GM08714 (cell line): ENCODE data around the gene PGAM2.
"Not testable (repeated sequence)": the region's sequence is repeated elsewhere in the genome, so short reads cannot be mapped to it uniquely, and the experiment has no call there.

ENCODE experiments used
- H3K4me3 ChIP-seq: fragments of 200-500 bp; sonication (Bioruptor generic); 2 replicates; pipeline ENCODE4 v1.5.1; 2014; ENCODE audit warnings: mild to moderate bottlenecking, low read length, inconsistent platforms

Gene PGAM2

GRCh38 chr7:44022796-44023467 lies 42.4 kb downstream of the PGAM2 start:
- H3K4me3 ChIP-seq = not testable (repeated sequence)

GRCh38 chr7:44022069-44022468 lies 43.3 kb downstream of the PGAM2 start:
- not testable (repeated sequence) for H3K4me3 ChIP-seq

DNA sequence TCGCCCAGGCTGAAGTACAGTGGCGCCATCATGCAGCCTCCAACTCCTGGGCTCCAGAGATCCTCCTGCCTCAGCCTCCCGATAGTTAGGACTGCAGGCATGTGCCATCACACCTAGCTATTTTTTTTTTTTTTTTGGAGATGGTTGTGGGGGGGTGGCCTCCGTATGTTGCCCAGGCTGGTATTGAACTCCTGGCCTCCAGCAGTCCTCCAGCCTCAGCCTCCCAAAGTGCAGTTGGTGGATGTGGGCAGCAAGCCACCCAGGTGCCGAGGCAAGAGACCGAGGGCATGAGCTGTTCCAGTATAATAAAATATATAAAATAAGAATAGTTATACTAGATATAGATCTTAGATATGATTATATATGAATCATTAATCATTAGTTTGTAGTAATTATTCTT lies 45.5 kb downstream of the PGAM2 start:
- H3K4me3 ChIP-seq = not testable (repeated sequence)

DNA sequence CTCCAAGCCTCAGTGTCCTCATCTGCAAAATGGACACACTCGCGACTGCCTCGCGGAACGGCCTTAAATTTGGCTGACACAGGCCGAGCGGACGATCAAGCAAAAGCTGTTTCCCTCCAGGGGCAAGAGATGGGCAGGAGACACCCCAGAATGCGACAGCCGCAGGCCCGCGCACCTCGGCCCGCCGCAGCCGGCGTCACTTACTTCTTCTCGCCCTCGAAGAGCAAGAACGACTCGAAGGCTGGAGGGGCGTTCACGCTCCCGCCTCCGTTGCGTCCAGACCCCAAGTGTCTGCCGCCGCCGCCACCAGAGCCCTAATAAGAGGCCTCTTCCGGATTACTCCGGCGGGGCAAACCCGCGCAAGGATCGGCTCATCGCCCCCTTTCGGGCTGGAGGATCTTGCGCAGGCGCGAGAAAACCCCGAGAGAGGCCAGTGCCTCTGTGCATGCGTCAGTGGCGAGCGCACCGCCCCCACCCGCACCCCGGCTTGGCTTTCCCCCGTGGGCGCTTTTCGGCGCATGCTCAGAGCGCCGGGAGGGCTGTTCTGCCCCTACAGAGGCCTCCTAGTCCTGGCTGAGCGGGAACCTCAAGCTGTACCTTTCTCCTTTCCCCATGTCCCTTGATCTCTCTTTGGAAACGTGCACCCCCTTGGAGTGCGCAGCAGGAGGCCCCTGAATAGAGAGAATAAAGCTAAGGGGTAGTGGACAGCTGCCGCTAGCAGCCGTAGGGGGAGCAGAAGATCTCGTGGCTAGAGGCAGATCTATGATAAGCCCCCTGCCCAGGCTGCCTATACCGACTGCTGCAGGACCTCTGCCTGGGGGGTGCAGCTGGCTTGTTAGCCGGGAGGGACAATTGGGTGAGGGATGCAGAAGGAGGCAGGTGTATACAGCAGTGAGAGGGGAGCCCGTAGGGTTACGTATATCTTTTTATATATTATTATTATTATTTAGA lies 46.2 kb downstream of the PGAM2 start:
- H3K4me3 ChIP-seq = peak overlapping the region; percentile 71

DNA sequence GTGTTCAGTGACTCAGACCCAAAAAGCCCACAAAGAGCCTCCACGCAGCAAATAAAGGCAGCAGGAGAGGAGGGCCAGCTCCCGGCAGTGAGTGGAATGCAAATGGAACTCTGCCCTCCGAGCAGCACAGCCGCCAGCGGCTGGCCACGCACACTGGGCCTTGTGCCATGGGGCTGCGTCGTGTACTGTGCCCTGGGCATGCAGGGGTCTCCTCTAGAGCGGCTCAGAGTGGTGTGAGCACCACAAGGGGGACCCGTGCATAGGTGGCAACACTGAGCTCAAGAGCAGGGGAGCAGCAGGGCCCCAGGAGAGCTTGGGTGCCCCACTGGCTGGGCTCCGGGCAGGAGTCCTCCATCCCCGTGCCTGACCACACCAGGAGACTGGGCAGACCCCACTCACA lies 50.3 kb downstream of the PGAM2 start:
- H3K4me3 ChIP-seq = not testable (repeated sequence)
